Daoy (cell line): ENCODE measurements around the gene PELI1. TPM values are rescaled to one million over a fixed set of nuclear protein-coding genes. Genes with fewer than 3 reads are reported as not detected.

Experiments
- DNase-seq: peaks from one replicate; pipeline ENCODE4 v3.0.0-alpha.2; 2015; ENCODE audit warnings: low read depth
- total RNA-seq: library from RNA; depleted of rRNA; stranded (reverse); fragments of >200 nt; shearing (Covaris generic); gene quantifications from 2 replicates; pipeline ENCODE4 v1.2.3, GENCODE V29; 2014; rRNA removed

PELI1 gene
- 6.2 and 7.1 TPM in 2 replicates for total RNA-seq

- DNase-seq, result peak; percentile 97
These were observed at the start of gene PELI1 for GRCh38 chr2:64144057-64145013. Gene PELI1, minus strand, starts transcription at chr2:64144420. Its CDS starts 36,110 bp downstream, at chr2:64108310.

DNA sequence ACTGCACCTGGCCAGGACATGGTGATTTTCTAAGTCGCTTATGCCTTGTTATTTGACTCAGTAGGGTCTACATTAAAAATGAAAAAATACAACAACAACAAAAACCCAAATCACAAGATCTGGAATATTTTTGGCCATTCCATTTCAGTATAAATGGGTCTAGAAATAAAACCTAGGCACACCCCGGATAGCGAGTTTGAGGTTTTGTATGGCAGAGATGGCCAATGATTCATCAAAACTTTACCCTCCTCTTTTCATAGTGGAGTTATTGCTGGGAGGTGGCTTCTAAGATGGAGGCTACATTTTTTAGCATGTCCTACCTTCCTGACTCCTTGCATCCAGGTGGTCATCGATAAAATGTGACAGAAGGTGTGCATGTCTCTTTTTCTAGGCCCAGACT lies 49.3 kb upstream of the PELI1 start:
- DNase-seq, result no peak

DNA sequence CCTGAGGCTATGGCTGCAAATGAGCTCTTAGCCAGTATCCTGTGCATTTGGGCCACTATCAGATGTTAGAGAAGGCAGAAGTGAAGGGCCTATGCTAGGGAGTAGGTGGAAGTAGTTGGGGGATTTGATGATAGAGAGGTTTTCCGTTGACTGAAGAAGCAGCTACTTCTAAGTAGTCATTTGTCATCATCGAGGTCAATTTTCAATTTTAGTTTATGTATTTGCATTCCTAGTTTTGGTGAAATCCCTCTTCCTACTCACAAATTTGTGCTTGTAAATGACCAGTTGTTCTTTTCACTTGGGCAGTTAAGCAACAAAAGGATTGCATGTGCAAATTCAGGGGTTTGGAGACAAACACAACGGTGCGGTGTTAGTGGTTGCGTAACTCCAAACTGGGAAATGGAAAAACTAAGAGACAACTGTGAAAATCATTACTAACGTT lies 48.5 kb upstream of the PELI1 start:
- DNase-seq, result no peak

DNA sequence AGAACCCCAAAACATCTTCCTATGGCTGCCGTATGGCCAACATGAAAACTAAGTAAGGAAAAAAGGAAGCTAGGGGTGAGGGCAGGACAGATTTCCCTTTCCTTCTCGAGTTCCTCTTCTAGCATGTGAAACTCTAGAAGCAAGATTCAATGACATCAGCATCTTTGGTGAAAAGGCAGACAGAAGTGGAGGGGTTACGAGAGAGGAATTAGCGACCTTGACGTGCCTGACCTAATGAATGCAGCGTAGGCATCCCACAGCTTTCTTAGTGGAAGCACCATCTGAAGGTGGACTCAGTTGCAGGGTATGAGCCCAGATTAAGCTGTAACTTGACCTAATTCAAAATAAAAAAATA lies 47.9 kb upstream of the PELI1 start:
- no peak for DNase-seq

DNA sequence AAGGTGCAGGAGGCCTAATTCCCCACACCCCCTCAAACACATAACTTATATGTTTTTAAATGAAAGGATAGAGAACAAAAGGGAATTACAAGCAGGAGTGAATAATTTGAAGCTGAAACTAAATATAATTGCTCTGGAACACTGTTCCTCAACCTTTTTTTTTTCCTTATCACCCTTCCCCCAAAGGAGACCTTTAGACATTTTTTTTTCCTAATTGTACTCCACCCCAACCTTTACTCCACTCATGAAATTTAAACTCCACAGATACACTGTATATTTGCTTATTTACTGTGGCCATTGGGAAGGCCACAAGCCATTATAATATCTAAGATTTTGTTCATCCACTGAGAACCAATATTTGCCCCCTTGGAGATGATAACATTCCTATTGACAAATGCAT lies 45.4 kb upstream of the PELI1 start:
- no peak for DNase-seq

DNA sequence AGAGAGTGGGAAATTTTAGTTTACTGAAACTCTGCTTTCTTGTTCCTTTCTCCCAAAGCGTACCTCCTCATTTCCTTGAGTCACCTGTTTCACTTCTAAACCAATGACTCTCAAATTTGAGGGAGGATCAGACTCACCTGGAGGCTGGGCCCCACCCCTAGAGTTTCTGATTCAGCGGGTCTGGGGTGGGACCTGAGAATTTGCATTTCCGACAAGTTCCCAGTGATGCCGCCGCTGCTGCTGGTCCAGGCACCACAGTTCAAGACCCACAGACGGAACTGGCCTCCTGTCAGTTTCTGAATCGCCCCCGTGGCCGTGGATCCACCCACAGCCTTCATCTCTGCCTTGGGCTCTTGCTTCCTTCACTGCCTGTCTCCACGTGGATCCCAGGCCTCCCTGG lies 44.9 kb upstream of the PELI1 start:
- DNase-seq, result no peak

DNA sequence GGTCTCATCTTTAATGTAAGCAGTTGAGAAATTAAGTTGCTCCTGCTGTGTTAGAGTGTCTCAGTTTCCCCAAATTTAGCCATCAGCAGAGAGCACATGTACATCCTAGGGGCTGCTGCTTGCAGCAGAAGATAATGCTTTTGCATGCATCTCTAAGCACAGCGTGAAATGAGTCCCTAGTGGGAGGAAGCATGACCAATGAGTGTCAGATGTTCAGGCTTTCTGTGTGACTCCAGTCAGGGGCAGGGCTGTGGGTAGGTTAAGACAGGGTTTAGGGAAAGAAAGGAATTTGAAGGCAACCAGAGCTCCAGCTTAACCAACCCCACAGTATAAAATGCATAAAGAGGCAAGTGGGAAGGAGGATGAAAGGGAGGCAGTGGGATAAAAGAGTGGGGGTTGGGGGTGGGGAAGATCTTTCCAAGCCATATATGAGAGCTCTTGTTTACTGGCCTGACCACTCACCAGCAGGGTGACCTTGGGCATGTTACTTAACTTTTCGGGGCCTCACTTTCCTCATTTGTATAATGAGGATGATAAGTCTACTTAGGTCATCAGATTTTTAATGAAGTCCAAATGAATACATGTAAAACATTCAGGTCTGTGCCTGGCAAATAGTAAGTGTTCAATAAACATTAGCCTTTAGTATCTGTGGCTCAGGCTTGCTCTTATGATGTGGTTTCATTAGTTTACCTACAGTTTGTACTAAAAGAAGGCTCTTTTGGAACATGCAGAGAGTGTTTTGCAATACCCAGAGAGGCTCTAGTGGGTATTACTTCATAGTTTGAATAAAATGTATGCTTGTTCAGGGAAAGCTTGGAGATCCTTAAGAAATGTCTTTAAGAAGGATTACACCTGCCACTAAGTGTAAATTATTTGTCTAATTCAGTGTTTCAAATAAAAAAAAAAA lies 42.7 kb upstream of the PELI1 start:
- DNase-seq, result no peak

- no peak for DNase-seq
These were observed 35.5 kb upstream of the PELI1 start for GRCh38 chr2:64179582-64180321.

DNA sequence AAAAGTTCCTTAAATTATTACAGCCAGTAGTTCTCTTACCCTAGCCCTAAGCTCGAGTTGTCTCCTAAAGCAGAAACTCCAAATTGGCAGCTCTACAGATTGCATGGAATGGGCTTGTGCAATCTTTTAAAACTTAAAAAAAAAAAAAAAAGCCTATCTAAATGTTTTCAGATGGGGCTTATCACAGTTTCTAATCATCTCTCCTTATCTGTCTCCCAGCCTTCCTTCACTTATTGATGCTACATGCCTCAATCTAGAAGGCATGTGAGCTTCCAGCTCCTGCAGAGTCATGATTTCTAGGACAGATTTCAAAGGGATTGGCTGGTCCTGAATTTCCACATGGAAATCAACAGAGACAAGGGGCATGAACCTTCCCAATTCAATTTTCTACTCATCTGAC lies 33.1 kb upstream of the PELI1 start:
- no peak for DNase-seq

GRCh38 chr2:64175419-64176197 lies 31.4 kb upstream of the PELI1 start:
- no peak for DNase-seq

GRCh38 chr2:64173156-64174135 lies 29.2 kb upstream of the PELI1 start:
- DNase-seq, result no peak

DNA sequence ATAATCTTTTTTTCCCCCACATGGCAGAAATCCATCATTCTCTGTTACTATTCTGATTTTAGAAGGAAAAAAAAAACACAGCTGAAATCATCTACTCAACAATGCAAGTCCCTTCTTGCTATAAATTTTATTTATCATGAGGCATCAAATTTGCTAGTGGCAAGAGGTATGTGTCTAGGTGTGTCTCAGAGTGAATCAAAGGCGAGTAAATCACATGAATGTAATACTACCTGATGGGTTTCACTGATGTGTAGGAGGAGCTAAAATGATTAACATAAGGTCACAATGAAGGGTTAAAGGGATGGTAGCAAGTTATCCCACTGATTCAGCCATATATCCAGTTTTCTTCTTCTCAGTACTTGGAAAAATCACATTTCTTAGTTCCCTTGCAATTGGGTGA lies 24.5 kb upstream of the PELI1 start:
- no peak for DNase-seq

DNA sequence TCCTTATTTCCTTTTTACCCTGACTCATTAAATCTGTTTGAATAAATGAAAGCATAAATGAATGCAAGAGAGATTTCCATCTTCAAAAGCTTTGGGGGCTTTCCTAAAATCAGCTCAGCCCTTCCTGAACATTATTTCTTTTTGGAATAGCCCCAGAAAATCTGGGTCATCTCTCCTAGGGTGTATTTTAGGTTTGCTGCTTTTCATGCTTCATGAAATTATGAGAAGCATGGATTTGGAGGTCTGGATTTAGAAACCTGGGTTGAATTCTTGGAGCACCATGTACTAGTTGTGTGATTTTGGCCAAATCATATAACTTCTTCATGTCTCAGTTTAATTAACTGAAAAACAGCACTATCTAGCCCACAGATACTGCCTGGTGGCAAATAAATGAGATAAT lies 24.0 kb upstream of the PELI1 start:
- DNase-seq, result no peak

GRCh38 chr2:64166637-64167420 lies 22.6 kb upstream of the PELI1 start:
- peak; percentile 6 for DNase-seq

GRCh38 chr2:64166212-64166611 lies 22.0 kb upstream of the PELI1 start:
- no peak for DNase-seq

DNA sequence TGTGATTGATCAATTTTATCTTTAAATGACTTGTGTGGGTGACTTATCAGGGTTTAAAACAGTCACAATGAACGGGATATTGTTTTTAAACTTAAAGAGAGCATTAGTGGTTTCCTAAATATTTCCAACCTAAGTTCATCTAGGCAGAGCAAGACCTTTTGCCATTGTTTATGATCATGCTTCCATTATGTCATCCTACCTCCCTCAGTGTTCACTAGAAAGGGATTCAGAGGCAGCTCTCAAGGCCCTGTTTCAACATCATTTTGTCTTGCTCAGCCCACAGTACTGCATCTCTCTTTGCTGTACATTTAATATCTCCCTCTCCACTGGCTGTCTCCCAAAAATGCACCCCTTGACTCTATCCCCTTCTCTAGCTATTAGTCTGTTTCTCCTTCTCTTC lies 21.5 kb upstream of the PELI1 start:
- peak; percentile 54 for DNase-seq

- DNase-seq, result no peak
These were observed 20.4 kb upstream of the PELI1 start for GRCh38 chr2:64164629-64165028.

- DNase-seq, result no peak
These were observed 18.3 kb upstream of the PELI1 start for GRCh38 chr2:64162516-64162915.

GRCh38 chr2:64157792-64158191 lies 13.6 kb upstream of the PELI1 start:
- no peak for DNase-seq
